GOT3 (cell line): ENCODE data around the gene DLG2.
"Not testable (repeated sequence)": the region's sequence is repeated elsewhere in the genome, so short reads cannot be mapped to it uniquely, and the experiment has no call there.

Source experiments
- DNase-seq: peaks from one replicate; lab custom pipeline; 2025; ENCODE audit warnings: mixed read lengths; lab: John Stamatoyannopoulos, UW

Gene DLG2

GRCh38 chr11:84837402-84838069, 789.6 kb downstream of the DLG2 start:
- DNase-seq, result no peak

- no peak for DNase-seq
Observed at GRCh38 chr11:84836371-84836770, 790.8 kb downstream of the DLG2 start.

GRCh38 chr11:84833488-84834088, 793.6 kb downstream of the DLG2 start:
- no peak for DNase-seq

- no peak for DNase-seq
Observed at GRCh38 chr11:84830372-84830771, 796.8 kb downstream of the DLG2 start.

GRCh38 chr11:84829162-84829561, 798.0 kb downstream of the DLG2 start:
- no peak for DNase-seq

GRCh38 chr11:84828616-84829015, 798.5 kb downstream of the DLG2 start:
- DNase-seq, result no peak

GRCh38 chr11:84825106-84825660, 802.0 kb downstream of the DLG2 start:
- no peak for DNase-seq

GRCh38 chr11:84824624-84825023, 802.5 kb downstream of the DLG2 start:
- no peak for DNase-seq

GRCh38 chr11:84819537-84819936, 807.6 kb downstream of the DLG2 start:
- no peak for DNase-seq

- no peak for DNase-seq
Observed at GRCh38 chr11:84819128-84819527, 808.0 kb downstream of the DLG2 start.

- no peak for DNase-seq
Observed at GRCh38 chr11:84817998-84818397, 809.1 kb downstream of the DLG2 start.

GRCh38 chr11:84812471-84812969, 814.6 kb downstream of the DLG2 start:
- DNase-seq, result no peak

- DNase-seq, result no peak
Observed at GRCh38 chr11:84806354-84806753, 820.8 kb downstream of the DLG2 start.

GRCh38 chr11:84804041-84804440, 823.1 kb downstream of the DLG2 start:
- no peak for DNase-seq

- no peak for DNase-seq
Observed at GRCh38 chr11:84800755-84801346, 826.3 kb downstream of the DLG2 start.

GRCh38 chr11:84799112-84799511, 828.0 kb downstream of the DLG2 start:
- DNase-seq, result no peak

GRCh38 chr11:84795698-84796097, 831.4 kb downstream of the DLG2 start:
- DNase-seq, result no peak

GRCh38 chr11:84794663-84795443, 832.3 kb downstream of the DLG2 start:
- no peak for DNase-seq

- DNase-seq, result no peak
Observed at GRCh38 chr11:84793318-84793717, 833.8 kb downstream of the DLG2 start.

- no peak for DNase-seq
Observed at GRCh38 chr11:84790849-84791427, 836.2 kb downstream of the DLG2 start.

GRCh38 chr11:84788220-84788619, 838.9 kb downstream of the DLG2 start:
- no peak for DNase-seq

- not testable (repeated sequence) for DNase-seq
Observed at GRCh38 chr11:84784158-84784557, 843.0 kb downstream of the DLG2 start.
